OCI-LY7 (cell line): ENCODE measurements around the gene TAF11L7. TPM values are rescaled to one million over a fixed set of nuclear protein-coding genes. Genes with fewer than 3 reads are reported as not detected.
"Not testable (repeated sequence)": the region's sequence is repeated elsewhere in the genome, so short reads cannot be mapped to it uniquely, and the experiment has no call there.

Experiments used
- BruUV-seq: library from RNA; stranded (reverse); fragments of 400-500 nt; replicated peaks from 2 replicates; lab custom pipeline; 2021; lab: Mats Ljungman, UMichigan
- CTCF ChIA-PET: fragments of 300-600 bp; sonication (Branson Sonifier 250); formaldehyde crosslinking; loops from one replicate; lab custom pipeline; 2022; ENCODE audit warnings: antibody characterized with exemption; ENCODE audit not compliant: unreplicated experiment; lab: Charles Lee
- POLR2A ChIA-PET: fragments of 300-600 bp; sonication (Branson Sonifier 250); formaldehyde crosslinking; loops from one replicate; lab custom pipeline; 2022; ENCODE audit warnings: antibody characterized with exemption; lab: Charles Lee
- DNase-seq: peaks from one replicate; pipeline ENCODE4 v3.0.0-alpha.2; 2015; ENCODE audit warnings: low spot score
- H2AFZ ChIP-seq: fragments of 200-600 bp; sonication (generic), shearing (Covaris generic); 2 replicates; pipeline ENCODE4 v1.6.1; 2014; ENCODE audit warnings: mild to moderate bottlenecking, antibody characterized with exemption, low read length, moderate library complexity
- H3K27ac ChIP-seq: fragments of 200-600 bp; sonication (generic); 2 replicates; pipeline ENCODE4 v1.5.1; 2014; ENCODE audit warnings: mixed run types, low read depth, mild to moderate bottlenecking, moderate library complexity, low read length, inconsistent platforms; ENCODE audit not compliant: poor library complexity, severe bottlenecking
- H3K36me3 ChIP-seq: fragments of 200-600 bp; sonication (generic); 2 replicates; pipeline ENCODE4 v1.6.1; 2014; ENCODE audit warnings: mild to moderate bottlenecking, antibody characterized with exemption, low read length, moderate library complexity, mixed read lengths; ENCODE audit not compliant: insufficient read depth
- H3K4me1 ChIP-seq: fragments of 200-600 bp; sonication (generic); 2 replicates; pipeline ENCODE4 v1.5.1; 2014; ENCODE audit warnings: mild to moderate bottlenecking, low read length; ENCODE audit not compliant: insufficient read depth, poor library complexity, severe bottlenecking
- H3K4me2 ChIP-seq: fragments of 200-600 bp; sonication (generic); 2 replicates; pipeline ENCODE4 v1.6.1; 2014; ENCODE audit warnings: mild to moderate bottlenecking, low read length
- H3K4me3 ChIP-seq: fragments of 200-600 bp; sonication (generic); 2 replicates; pipeline ENCODE4 v1.5.1; 2014; ENCODE audit warnings: mild to moderate bottlenecking, low read depth, low read length; ENCODE audit not compliant: poor library complexity, severe bottlenecking
- H3K79me2 ChIP-seq: fragments of 200-600 bp; sonication (generic); 2 replicates; pipeline ENCODE4 v1.6.1; 2016; ENCODE audit warnings: low read depth, mild to moderate bottlenecking, low read length, moderate library complexity, mixed read lengths; ENCODE audit not compliant: insufficient read depth
- H3K9me2 ChIP-seq: fragments of 200-600 bp; sonication (generic); 2 replicates; pipeline ENCODE4 v1.6.1; 2016; ENCODE audit warnings: mild to moderate bottlenecking, low read length, mixed read lengths; ENCODE audit not compliant: insufficient read depth
- H3K9me3 ChIP-seq: fragments of 200-600 bp; sonication (generic); 2 replicates; pipeline ENCODE4 v1.6.1; 2014; ENCODE audit warnings: mild to moderate bottlenecking, mixed run types, low read length, mixed read lengths
- H4K20me1 ChIP-seq: fragments of 200-600 bp; sonication (generic); 2 replicates; pipeline ENCODE4 v1.6.1; 2014; ENCODE audit warnings: mild to moderate bottlenecking, antibody characterized with exemption, low read length, moderate library complexity, mixed read lengths; ENCODE audit not compliant: insufficient read depth
- CTCF ChIP-seq: fragments of 200-600 bp; sonication (generic); conservative IDR thresholded peaks from 2 replicates; pipeline ENCODE4 v1.5.1; 2014; ENCODE audit warnings: mild to moderate bottlenecking, antibody characterized with exemption, low read length, moderate library complexity, mixed read lengths
- EZH2phosphoT487 ChIP-seq: fragments of 200-600 bp; sonication (generic); IDR thresholded peaks from 2 replicates; pipeline ENCODE4 v1.6.1; 2018; ENCODE audit warnings: low read depth, borderline replicate concordance, mild to moderate bottlenecking, mixed run types, antibody characterized with exemption, low read length, moderate library complexity, mixed read lengths
- intact Hi-C: fragments of 100-400 bp; cut with micrococcal nuclease; formaldehyde crosslinking; loops from one replicate; pipeline ENCODE4 v1.10.0; 2022; ENCODE audit not compliant: unreplicated experiment
- total RNA-seq, 2 experiments: library from RNA; depleted of rRNA in 1 of 2; stranded (reverse); fragments of >200 nt in 1 of 2; shearing (Covaris generic) in 1 of 2; gene quantifications; 2 replicates each; pipeline ENCODE4 v1.2.3, GENCODE V29; 2014 to 2022

TAF11L7 gene
- total RNA-seq, 2 experiments from 2014 or later = not detected

DNA sequence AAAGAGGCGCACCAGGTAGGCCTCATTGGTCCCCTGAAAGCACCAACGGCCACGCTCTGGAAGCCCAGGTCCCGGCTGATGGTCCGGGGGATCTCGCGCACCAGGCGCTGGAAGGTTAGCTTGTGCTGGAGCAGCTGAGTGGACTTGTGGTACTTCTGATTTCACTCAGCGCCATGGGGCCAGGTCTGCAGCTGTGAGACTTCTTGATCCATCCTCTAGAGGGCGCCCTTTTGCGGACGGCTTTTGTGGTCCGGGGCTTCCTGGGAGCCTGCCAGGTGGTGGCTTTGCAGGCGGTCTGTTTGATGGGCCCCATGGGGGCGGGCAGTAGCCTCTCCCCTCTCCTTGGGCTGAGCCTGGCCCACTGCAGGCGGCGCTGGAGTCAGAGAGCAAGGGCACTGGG lies 35.1 kb upstream of the TAF11L7 start:
- CTCF ChIA-PET = no interaction called here
- intact Hi-C loops = no loop called here

GRCh38 chr5:17619354-17619753 lies 33.8 kb upstream of the TAF11L7 start:
- no peaks in the 10 kb centered on the region for H3K9me2 ChIP-seq
- no peaks in the 10 kb centered on the region for H4K20me1 ChIP-seq
- no peaks in the 10 kb centered on the region for H3K79me2 ChIP-seq
- H3K4me2 ChIP-seq = no peak overlapping the region
- no peak overlapping the region for H3K4me3 ChIP-seq
- H2AFZ ChIP-seq = no peak overlapping the region
- ChIA-PET POLR2A (no interaction called here), CTCF (no interaction called here)
- no peaks in the 10 kb centered on the region for H3K4me1 ChIP-seq
- no peaks in the 10 kb centered on the region for H3K9me3 ChIP-seq
- H3K27ac ChIP-seq = no peak overlapping the region
- DNase-seq = no peak
- no TSS peak for BruUV-seq
- no peak for TF ChIP-seq CTCF
- no peaks in the 10 kb centered on the region for H3K36me3 ChIP-seq
- intact Hi-C loops = no loop called here

More for the DNA sequence above, 35.1 kb upstream of the TAF11L7 start:
- TF ChIP-seq CTCF (peak; percentile 66), EZH2phosphoT487 (no peak)
- no peak for DNase-seq
- no peaks in the 10 kb centered on the region for H3K36me3 ChIP-seq
- no peaks in the 10 kb centered on the region for H3K79me2 ChIP-seq
- H4K20me1 ChIP-seq = no peaks in the 10 kb centered on the region
- no peak overlapping the region for H2AFZ ChIP-seq
- POLR2A ChIA-PET = no interaction called here
- no peaks in the 10 kb centered on the region for H3K9me3 ChIP-seq
- no peak overlapping the region for H3K4me3 ChIP-seq
- H3K27ac ChIP-seq = no peak overlapping the region
- H3K9me2 ChIP-seq = no peaks in the 10 kb centered on the region
- no TSS peak for BruUV-seq
- H3K4me1 ChIP-seq = no peaks in the 10 kb centered on the region
- H3K4me2 ChIP-seq = no peak overlapping the region

DNA sequence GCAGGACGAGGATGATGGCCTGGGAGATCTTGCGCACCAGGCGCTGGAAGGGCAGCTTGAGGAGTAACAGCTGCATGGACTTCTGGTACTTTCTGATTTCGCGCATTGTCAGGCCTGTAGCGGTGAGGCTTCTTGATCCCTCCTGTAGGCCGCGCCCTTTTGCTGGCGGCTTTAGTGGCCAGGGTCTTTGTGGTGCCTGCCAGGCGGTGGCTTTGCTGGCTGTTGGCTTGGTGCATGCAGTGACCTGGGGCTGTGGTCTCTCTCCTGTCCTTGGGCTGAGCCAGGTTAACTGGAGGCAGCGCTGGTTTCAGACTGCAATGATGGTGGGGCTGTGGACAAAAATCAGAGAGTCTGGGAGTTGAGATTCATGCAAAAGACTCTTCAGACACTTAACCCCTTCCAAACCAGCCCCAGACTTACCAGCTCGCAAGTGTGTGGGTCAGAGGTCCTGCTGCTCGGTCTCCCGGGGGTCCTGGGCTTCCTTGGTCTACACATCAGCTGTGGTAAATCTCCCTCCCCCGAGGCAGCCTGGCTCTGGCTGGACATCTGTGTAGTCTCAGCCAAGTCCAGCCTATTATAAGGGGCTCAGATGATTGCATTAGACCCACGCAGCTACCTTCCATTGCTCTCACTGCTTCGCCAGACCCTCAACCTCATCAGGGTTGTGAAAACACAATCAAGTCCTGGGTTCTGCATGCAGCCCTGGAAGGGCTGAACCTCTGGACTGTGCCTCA lies 29.5 kb upstream of the TAF11L7 start:
- intact Hi-C loops = no loop called here
- CTCF ChIA-PET = no interaction called here
- Histone ChIP-seq H3K79me2 (no peaks in the 10 kb centered on the region), H2AFZ (no peak overlapping the region), H4K20me1 (no peaks in the 10 kb centered on the region), H3K4me1 (no peaks in the 10 kb centered on the region), H3K9me2 (no peaks in the 10 kb centered on the region), H3K36me3 (no peaks in the 10 kb centered on the region), H3K4me3 (no peak overlapping the region), H3K9me3 (no peaks in the 10 kb centered on the region), H3K4me2 (no peak overlapping the region), H3K27ac (no peak overlapping the region)
- POLR2A ChIA-PET = no interaction called here
- BruUV-seq = no TSS peak
- no peak for DNase-seq
- TF ChIP-seq EZH2phosphoT487 = no peak
- no peak for TF ChIP-seq CTCF

DNA sequence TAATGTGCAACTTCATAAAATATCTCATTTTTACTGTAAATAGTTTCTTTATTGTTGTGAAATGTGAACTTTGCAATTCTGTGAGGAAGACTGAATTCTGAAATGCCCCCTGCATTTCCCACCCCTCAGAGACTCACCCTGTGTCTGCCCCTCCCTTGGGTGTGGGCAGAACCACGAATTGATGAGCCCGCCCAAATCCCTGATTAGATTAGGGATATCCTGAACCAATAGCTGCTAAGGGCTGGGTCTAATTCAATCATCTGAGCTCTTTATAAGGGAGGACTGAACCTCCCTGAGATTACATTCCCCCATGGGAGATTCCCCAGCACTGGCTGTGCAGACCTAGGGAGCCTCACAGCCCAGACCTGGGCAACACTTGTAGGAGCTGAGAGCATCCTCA lies 24.5 kb upstream of the TAF11L7 start, which contains the start of gene TAF11L12:
Gene TAF11L12 (plus strand): TSS at position 301 of the 400 bp plus-strand sequence.
- intact Hi-C loops, H3K36me3 ChIP-seq, H3K27ac ChIP-seq, H3K4me1 ChIP-seq, H4K20me1 ChIP-seq, H3K4me2 ChIP-seq, H3K9me3 ChIP-seq, BruUV-seq, H3K9me2 ChIP-seq, H2AFZ ChIP-seq, H3K4me3 ChIP-seq, DNase-seq, CTCF ChIA-PET, H3K79me2 ChIP-seq, POLR2A ChIA-PET: not testable (repeated sequence)
